Measurements from ENCODE around the gene LRRC4C. TPM values are rescaled to one million over a fixed set of nuclear protein-coding genes. Genes with fewer than 3 reads are reported as not detected.

The LRRC4C gene
- total and polyA plus RNA-seq, 2 experiments from 2014 or later = 0.35 to 1.1 TPM

GRCh38 chr11:40877256-40877655 is 582.2 kb downstream of the LRRC4C start (continued):
- TF ChIP-seq, protein P1, sequence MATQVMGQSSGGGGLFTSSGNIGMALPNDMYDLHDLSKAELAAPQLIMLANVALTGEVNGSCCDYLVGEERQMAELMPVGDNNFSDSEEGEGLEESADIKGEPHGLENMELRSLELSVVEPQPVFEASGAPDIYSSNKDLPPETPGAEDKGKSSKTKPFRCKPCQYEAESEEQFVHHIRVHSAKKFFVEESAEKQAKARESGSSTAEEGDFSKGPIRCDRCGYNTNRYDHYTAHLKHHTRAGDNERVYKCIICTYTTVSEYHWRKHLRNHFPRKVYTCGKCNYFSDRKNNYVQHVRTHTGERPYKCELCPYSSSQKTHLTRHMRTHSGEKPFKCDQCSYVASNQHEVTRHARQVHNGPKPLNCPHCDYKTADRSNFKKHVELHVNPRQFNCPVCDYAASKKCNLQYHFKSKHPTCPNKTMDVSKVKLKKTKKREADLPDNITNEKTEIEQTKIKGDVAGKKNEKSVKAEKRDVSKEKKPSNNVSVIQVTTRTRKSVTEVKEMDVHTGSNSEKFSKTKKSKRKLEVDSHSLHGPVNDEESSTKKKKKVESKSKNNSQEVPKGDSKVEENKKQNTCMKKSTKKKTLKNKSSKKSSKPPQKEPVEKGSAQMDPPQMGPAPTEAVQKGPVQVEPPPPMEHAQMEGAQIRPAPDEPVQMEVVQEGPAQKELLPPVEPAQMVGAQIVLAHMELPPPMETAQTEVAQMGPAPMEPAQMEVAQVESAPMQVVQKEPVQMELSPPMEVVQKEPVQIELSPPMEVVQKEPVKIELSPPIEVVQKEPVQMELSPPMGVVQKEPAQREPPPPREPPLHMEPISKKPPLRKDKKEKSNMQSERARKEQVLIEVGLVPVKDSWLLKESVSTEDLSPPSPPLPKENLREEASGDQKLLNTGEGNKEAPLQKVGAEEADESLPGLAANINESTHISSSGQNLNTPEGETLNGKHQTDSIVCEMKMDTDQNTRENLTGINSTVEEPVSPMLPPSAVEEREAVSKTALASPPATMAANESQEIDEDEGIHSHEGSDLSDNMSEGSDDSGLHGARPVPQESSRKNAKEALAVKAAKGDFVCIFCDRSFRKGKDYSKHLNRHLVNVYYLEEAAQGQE (IDR thresholded peaks at IDR 0.05; ENCODE audit: unreplicated experiment) = no peak
- TF ChIP-seq NANOG (IDR thresholded peaks at IDR 0.05; ENCODE audit: borderline replicate concordance) (no peak), EZH2 (IDR thresholded peaks at IDR 0.05; ENCODE audit: low read depth, unreplicated experiment) (no peak)

GRCh38 chr11:40867991-40868632 is 591.3 kb downstream of the LRRC4C start:
- peaks cover 3% of the 10 kb centered on the region; the same call in 1 of the 3 replicates for H3K36me3 Mint-ChIP-seq (ENCODE audit: low read depth)
- no peaks in the 10 kb centered on the region for H3K79me2 ChIP-seq (replicated peaks; ENCODE audit: insufficient read depth)
- H2AFZ ChIP-seq = no peak overlapping the region
- H3K27me3 ChIP-seq (ENCODE audit: insufficient read depth) = no peaks in the 10 kb centered on the region
- ATAC-seq = no peak
- H4K20me1 ChIP-seq (replicated peaks; ENCODE audit: insufficient read depth) = no peaks in the 10 kb centered on the region
- H3K27ac Mint-ChIP-seq = peak overlapping the region; percentile 73
- H3K27me3 Mint-ChIP-seq (ENCODE audit: insufficient read depth, low read depth, poor library complexity) = no peaks in the 10 kb centered on the region
- H3K9me3 Mint-ChIP-seq = no peaks in the 10 kb centered on the region; the same call in 2 of the 3 replicates
- peaks cover 7% of the 10 kb centered on the region; the same call in 1 of the 3 replicates for H3K4me1 Mint-ChIP-seq
- no peaks in the 10 kb centered on the region for H3K4me1 ChIP-seq (ENCODE audit: insufficient read depth)
- H3K4me3 ChIP-seq = no peak overlapping the region
- no peak overlapping the region for H3K4me3 Mint-ChIP-seq
- TF ChIP-seq NANOG (IDR thresholded peaks at IDR 0.05; ENCODE audit: borderline replicate concordance) (no peak), POLR2AphosphoS5 (IDR thresholded peaks at IDR 0.05; ENCODE audit: low read depth) (no peak), CREB1 (CRISPR knock-in tag; IDR thresholded peaks at IDR 0.05; ENCODE audit: low read depth) (no peak), ETS1 (IDR thresholded peaks at IDR 0.05) (no peak), STAT1 (IDR thresholded peaks at IDR 0.05; ENCODE audit: unreplicated experiment) (no peak), JUNB (IDR thresholded peaks at IDR 0.05; ENCODE audit: unreplicated experiment) (no peak), ZNF462 (CRISPR knock-in tag; IDR thresholded peaks at IDR 0.05) (no peak)
- TF ChIP-seq, protein P1 (IDR thresholded peaks at IDR 0.05; ENCODE audit: unreplicated experiment) = no peak
- no peaks in the 10 kb centered on the region for H3K36me3 ChIP-seq (ENCODE audit: insufficient read depth)
- peaks cover 16% of the 10 kb centered on the region for H3K9me2 ChIP-seq (ENCODE audit: insufficient read depth)
- no peak overlapping the region for H3K27ac ChIP-seq (ENCODE audit: low read depth)
- DNase-seq (ENCODE audit: low spot score) = no peak
- no peak overlapping the region for H3K4me2 ChIP-seq
- H3F3A ChIP-seq (replicated peaks; ENCODE audit: low read depth) = no peaks in the 10 kb centered on the region

All from GM23338 (cell line).